ENCODE data around the gene TMEM52.

- TF ChIP-seq MYC (IDR thresholded peaks at IDR 0.05; ENCODE audit: low read depth, low read length): no peak
- TF ChIP-seq POLR2AphosphoS5 (IDR thresholded peaks at IDR 0.05; ENCODE audit: insufficient read depth, low read depth, low read length): no peak
- TF ChIP-seq CTCF (IDR thresholded peaks at IDR 0.05; ENCODE audit: extremely low read depth in 1 of 2, insufficient read depth in 1 of 2, low read depth in 1 of 2, low read length in 2 of 2): no peak
- no peak for TF ChIP-seq POLR2A (IDR thresholded peaks at IDR 0.05; ENCODE audit: low read depth, low read length)
- no peak for TF ChIP-seq EZH2 (IDR thresholded peaks at IDR 0.05; ENCODE audit: borderline replicate concordance, low read depth, low read length, severe bottlenecking)
- TF ChIP-seq JUN (IDR thresholded peaks at IDR 0.05; ENCODE audit: borderline replicate concordance, insufficient read depth, insufficient read length, low read depth): no peak
- no peak for TF ChIP-seq MAX (IDR thresholded peaks at IDR 0.05; ENCODE audit: insufficient read depth, insufficient read length)
- TF ChIP-seq FOS (IDR thresholded peaks at IDR 0.05; ENCODE audit: borderline replicate concordance, insufficient read depth, low read length): no peak
These were observed 35.8 kb downstream of the TMEM52 start for GRCh38 chr1:1883092-1883873.
